ENCODE measurements around the gene EIF3B.
"Not testable (repeated sequence)": the region's sequence is repeated elsewhere in the genome, so short reads cannot be mapped to it uniquely, and the experiment has no call there.

The EIF3B gene

GRCh38 chr7:2350055-2350454 is 4.6 kb upstream of the EIF3B start:
- DNase-seq = no peak

- DNase-seq = no peak
Observed at GRCh38 chr7:2350861-2351260, 3.8 kb upstream of the EIF3B start.

- no peak for DNase-seq
Observed at GRCh38 chr7:2353113-2353935, 1.3 kb upstream of the EIF3B start.

GRCh38 chr7:2353936-2354185 is 766 bp upstream of the EIF3B start:
- peak; percentile 90 for DNase-seq

GRCh38 chr7:2354939-2355704 is 495 bp downstream of the EIF3B start:
- DNase-seq = no peak

GRCh38 chr7:2355705-2356008 is 1.0 kb downstream of the EIF3B start:
- no peak for DNase-seq

- no peak for DNase-seq
Observed at GRCh38 chr7:2357165-2357564, 2.5 kb downstream of the EIF3B start.

- no peak for DNase-seq
Observed at GRCh38 chr7:2357571-2357970, 2.9 kb downstream of the EIF3B start.

- DNase-seq = no peak
Observed at GRCh38 chr7:2358968-2359527, 4.4 kb downstream of the EIF3B start.

GRCh38 chr7:2359610-2360009 is 5.0 kb downstream of the EIF3B start:
- DNase-seq = no peak

- DNase-seq = no peak
Observed at GRCh38 chr7:2360796-2361195, 6.2 kb downstream of the EIF3B start.

GRCh38 chr7:2362385-2363088 is 7.9 kb downstream of the EIF3B start:
- DNase-seq = no peak

- DNase-seq = no peak
Observed at GRCh38 chr7:2369139-2369538, 14.5 kb downstream of the EIF3B start.

- no peak for DNase-seq
Observed at GRCh38 chr7:2371329-2371728, 16.7 kb downstream of the EIF3B start.

GRCh38 chr7:2372724-2373123 is 18.1 kb downstream of the EIF3B start:
- no peak for DNase-seq

- no peak for DNase-seq
Observed at GRCh38 chr7:2373124-2373556, 18.5 kb downstream of the EIF3B start.

- no peak for DNase-seq
Observed at GRCh38 chr7:2373646-2374045, 19.0 kb downstream of the EIF3B start.

GRCh38 chr7:2374401-2374800 is 19.8 kb downstream of the EIF3B start:
- DNase-seq = no peak

- no peak for DNase-seq
Observed at GRCh38 chr7:2374830-2375728, 20.5 kb downstream of the EIF3B start.

GRCh38 chr7:2376351-2377154 is 21.9 kb downstream of the EIF3B start:
- no peak for DNase-seq

GRCh38 chr7:2377492-2377891 is 22.9 kb downstream of the EIF3B start:
- DNase-seq = not testable (repeated sequence)

GRCh38 chr7:2378125-2378524 is 23.5 kb downstream of the EIF3B start:
- DNase-seq = not testable (repeated sequence)

Measured in CD4-positive, alpha-beta T cell treated with Interleukin-17A for 1 hour (primary cell).